ENCODE results near the gene GAS7. TPM values are rescaled to one million over a fixed set of nuclear protein-coding genes. Genes with fewer than 3 reads are reported as not detected.

The GAS7 gene
- total and polyA plus RNA-seq, 9 of the 15 experiments (the other 6 are each of a cell fraction or from before 2014, with no cell fraction given): 0.11 to 0.33 TPM; not detected in 7

DNA sequence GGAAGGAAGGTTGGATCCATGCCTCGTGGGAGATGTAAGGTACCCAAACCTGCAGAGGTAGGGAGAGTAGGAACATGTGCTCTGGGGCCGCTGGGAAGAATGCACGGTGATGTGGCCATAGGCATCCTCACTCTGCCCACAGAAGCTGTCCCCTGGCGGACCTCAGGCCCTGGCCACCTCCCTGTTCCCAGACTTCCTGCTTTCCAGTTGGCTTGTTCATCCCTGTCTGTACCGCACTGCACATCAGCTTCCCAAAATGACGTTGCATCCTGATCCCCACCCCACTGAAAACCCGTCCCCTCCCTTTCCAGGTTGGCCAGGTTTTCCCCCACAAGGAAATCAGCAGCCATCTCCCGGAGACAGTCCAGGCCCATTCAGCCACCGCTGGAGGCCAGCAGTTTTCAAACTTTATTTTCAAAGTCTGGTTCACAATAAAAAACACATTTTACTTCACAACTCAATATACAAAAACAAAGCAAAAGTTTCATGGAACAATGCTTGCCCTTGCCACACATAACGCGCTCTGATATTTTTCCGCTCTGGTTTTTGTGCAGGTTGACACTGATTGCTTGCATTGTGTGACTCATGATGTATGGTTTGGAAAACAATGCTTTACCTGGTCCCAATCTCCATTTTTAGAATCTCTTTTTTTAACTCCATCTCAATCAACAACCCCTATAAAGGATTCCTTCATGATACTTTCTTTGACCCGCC lies 143.0 kb downstream of the GAS7 start (continued):
- no peak for TF ChIP-seq ZNF589 (CRISPR knock-in tag; IDR thresholded peaks at IDR 0.05; ENCODE audit: low read depth)
- TF ChIP-seq, protein P1, sequence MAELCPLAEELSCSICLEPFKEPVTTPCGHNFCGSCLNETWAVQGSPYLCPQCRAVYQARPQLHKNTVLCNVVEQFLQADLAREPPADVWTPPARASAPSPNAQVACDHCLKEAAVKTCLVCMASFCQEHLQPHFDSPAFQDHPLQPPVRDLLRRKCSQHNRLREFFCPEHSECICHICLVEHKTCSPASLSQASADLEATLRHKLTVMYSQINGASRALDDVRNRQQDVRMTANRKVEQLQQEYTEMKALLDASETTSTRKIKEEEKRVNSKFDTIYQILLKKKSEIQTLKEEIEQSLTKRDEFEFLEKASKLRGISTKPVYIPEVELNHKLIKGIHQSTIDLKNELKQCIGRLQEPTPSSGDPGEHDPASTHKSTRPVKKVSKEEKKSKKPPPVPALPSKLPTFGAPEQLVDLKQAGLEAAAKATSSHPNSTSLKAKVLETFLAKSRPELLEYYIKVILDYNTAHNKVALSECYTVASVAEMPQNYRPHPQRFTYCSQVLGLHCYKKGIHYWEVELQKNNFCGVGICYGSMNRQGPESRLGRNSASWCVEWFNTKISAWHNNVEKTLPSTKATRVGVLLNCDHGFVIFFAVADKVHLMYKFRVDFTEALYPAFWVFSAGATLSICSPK (IDR thresholded peaks at IDR 0.05; ENCODE audit: borderline replicate concordance): no peak
- TF ChIP-seq ZNF586 (CRISPR knock-in tag; conservative IDR thresholded peaks at IDR 0.05): no peak
- TF ChIP-seq, protein P2, sequence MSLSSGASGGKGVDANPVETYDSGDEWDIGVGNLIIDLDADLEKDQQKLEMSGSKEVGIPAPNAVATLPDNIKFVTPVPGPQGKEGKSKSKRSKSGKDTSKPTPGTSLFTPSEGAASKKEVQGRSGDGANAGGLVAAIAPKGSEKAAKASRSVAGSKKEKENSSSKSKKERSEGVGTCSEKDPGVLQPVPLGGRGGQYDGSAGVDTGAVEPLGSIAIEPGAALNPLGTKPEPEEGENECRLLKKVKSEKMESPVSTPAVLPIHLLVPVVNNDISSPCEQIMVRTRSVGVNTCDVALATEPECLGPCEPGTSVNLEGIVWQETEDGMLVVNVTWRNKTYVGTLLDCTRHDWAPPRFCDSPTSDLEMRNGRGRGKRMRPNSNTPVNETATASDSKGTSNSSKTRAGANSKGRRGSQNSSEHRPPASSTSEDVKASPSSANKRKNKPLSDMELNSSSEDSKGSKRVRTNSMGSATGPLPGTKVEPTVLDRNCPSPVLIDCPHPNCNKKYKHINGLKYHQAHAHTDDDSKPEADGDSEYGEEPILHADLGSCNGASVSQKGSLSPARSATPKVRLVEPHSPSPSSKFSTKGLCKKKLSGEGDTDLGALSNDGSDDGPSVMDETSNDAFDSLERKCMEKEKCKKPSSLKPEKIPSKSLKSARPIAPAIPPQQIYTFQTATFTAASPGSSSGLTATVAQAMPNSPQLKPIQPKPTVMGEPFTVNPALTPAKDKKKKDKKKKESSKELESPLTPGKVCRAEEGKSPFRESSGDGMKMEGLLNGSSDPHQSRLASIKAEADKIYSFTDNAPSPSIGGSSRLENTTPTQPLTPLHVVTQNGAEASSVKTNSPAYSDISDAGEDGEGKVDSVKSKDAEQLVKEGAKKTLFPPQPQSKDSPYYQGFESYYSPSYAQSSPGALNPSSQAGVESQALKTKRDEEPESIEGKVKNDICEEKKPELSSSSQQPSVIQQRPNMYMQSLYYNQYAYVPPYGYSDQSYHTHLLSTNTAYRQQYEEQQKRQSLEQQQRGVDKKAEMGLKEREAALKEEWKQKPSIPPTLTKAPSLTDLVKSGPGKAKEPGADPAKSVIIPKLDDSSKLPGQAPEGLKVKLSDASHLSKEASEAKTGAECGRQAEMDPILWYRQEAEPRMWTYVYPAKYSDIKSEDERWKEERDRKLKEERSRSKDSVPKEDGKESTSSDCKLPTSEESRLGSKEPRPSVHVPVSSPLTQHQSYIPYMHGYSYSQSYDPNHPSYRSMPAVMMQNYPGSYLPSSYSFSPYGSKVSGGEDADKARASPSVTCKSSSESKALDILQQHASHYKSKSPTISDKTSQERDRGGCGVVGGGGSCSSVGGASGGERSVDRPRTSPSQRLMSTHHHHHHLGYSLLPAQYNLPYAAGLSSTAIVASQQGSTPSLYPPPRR (CRISPR knock-in tag; IDR thresholded peaks at IDR 0.05; ENCODE audit: borderline replicate concordance): no peak
- no peak for TF ChIP-seq ZNF140 (CRISPR knock-in tag; IDR thresholded peaks at IDR 0.05)
- TF ChIP-seq RCOR1 (IDR thresholded peaks at IDR 0.05; ENCODE audit: borderline replicate concordance in 1 of 2, low read depth in 2 of 2, low read length in 2 of 2): no peak
